HAP-1 (cell line): ENCODE measurements around the gene FNBP1.
"Not testable (repeated sequence)": the region's sequence is repeated elsewhere in the genome, so short reads cannot be mapped to it uniquely, and the experiment has no call there.

Source experiments
- DNase-seq, 2 experiments: peaks; one replicate each; pipeline ENCODE4 v3.0.0-alpha.2; 2016 to 2020; ENCODE audit warnings: low spot score in 2 of 2
- H3K27me3 ChIP-seq: fragments of 250-450 bp; sonication (Bioruptor Pico); 2 replicates; pipeline ENCODE4 v1.5.1; 2020; ENCODE audit warnings: low read depth, mild to moderate bottlenecking, moderate library complexity
- H3K36me3 ChIP-seq: fragments of 250-450 bp; sonication (Bioruptor Pico); replicated peaks from 2 replicates; pipeline ENCODE4 v1.5.1; 2020; ENCODE audit warnings: mild to moderate bottlenecking
- H3K4me1 ChIP-seq: fragments of 250-450 bp; sonication (Bioruptor Pico); 2 replicates; pipeline ENCODE4 v1.5.1; 2020; ENCODE audit warnings: mild to moderate bottlenecking
- H3K4me3 ChIP-seq: fragments of 250-450 bp; sonication (Bioruptor Pico); 2 replicates; pipeline ENCODE4 v1.5.1; 2020; ENCODE audit warnings: mild to moderate bottlenecking, moderate library complexity
- H3K9me3 ChIP-seq: fragments of 250-450 bp; sonication (Bioruptor Pico); 2 replicates; pipeline ENCODE4 v1.5.1; 2020; ENCODE audit warnings: mild to moderate bottlenecking, moderate library complexity
- in situ Hi-C: fragments of 300-500 bp; cut with MboI; formaldehyde crosslinking; loops from 3 replicates; pipeline ENCODE4 v1.14.3; 2020; ENCODE audit warnings: low sequenced_read_pairs, inconsistent platforms, mixed read lengths

The FNBP1 gene

DNA sequence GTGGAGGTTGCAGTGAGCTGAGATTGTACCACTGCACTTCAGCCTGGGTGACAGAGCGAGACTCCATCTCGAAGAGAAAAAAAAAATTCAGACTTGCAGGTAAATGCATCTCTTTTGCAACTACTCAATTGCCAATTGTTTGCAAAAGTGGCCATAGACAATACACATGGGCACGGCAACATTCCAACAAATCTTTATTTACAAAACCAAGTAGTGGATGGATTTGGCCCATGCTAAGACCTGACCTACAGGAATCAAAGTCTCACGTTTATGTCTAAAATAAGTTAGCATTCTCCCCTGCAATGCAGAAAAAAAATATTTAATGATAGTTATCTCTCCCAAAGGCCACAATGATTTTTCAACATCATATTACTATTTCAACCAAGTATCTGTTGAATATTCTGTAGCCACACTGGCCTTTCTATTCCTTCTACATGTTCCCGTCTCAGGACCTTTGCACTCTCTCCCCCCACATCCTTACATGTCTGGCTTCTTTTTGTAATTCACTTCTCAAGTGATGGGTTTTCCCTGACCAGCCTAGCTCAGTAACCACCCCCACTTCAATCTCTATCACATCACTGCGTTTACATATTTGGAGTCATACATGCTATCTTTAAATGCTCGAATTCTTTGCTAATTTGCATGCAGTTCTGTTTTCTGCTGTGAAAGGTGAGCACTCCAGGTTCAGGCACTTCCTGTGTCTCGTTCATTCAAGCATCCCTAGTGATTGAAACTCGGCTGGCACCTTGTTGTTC is 54.2 kb downstream of the FNBP1 start:
- DNase-seq = no peak
- Histone ChIP-seq H3K9me3 (no peaks in the 10 kb centered on the region), H3K27me3 (no peaks in the 10 kb centered on the region), H3K4me1 (no peaks in the 10 kb centered on the region), H3K4me3 (no peak overlapping the region), H3K36me3 (no peaks in the 10 kb centered on the region)
- in situ Hi-C loops = no loop called here

DNA sequence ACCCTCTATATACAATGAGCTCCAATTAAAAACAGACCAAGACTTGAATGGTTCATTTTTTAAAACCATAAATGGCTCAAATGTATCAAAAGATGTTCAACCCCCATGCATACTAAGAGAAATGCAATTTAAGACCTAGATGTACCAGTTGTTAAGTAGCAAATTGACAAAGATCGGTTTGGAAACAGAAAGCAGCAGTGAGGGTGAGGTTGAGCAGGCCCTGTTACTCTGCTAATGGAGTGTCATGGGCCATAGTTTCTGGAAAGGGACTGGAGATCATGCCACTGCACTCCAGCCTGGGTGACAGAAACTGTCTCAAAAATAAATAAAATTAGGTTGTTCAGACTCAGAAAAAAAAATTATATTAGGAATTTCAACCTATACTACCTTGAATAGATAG is 55.0 kb downstream of the FNBP1 start:
- no peaks in the 10 kb centered on the region for H3K9me3 ChIP-seq
- H3K27me3 ChIP-seq = no peaks in the 10 kb centered on the region
- DNase-seq = no peak
- H3K4me1 ChIP-seq = no peaks in the 10 kb centered on the region
- H3K4me3 ChIP-seq = no peak overlapping the region
- in situ Hi-C loops = no loop called here
- no peaks in the 10 kb centered on the region for H3K36me3 ChIP-seq

DNA sequence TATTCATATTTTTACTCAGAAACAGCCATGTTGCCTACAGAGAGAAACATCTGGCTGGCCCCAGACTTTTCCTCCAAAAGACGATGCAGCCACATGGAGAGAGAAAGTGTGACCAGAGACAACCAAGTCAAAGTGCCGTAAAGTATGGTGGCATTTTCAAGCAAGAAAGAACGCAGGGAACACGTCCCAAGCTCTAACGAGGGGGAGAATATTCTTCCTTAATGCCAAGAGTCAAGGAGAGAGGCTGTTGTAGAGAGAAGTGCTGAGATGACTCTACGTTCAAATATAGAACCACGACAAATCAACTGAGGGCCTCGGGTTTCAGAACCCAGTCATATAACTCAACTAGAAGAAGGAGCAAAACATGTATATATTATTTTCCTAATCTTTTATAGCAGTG is 55.9 kb downstream of the FNBP1 start:
- in situ Hi-C loops = no loop called here
- H3K4me1 ChIP-seq = no peaks in the 10 kb centered on the region
- no peak for DNase-seq
- no peaks in the 10 kb centered on the region for H3K9me3 ChIP-seq
- no peak overlapping the region for H3K4me3 ChIP-seq
- no peaks in the 10 kb centered on the region for H3K27me3 ChIP-seq
- no peaks in the 10 kb centered on the region for H3K36me3 ChIP-seq

DNA sequence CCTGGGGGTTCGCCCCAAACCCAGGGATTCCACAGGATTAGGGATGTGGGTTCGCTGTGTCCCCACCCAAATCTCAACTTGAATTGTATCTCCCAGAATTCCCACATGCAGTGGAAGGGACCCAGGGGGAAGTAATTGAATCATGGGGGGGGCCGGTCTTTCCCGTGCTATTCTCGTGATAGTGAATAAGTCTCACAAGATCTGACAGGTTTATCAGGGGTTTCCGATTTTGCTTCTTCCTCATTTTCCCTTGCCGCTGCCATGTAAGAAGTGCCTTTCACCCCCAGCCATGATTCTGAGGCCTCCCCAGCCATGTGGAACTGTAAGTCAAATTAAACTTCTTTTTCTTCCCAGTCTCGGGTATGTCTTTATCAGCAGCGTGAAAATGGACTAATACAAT is 58.4 kb downstream of the FNBP1 start:
- H3K9me3 ChIP-seq, in situ Hi-C loops, H3K27me3 ChIP-seq, H3K4me3 ChIP-seq, H3K36me3 ChIP-seq, H3K4me1 ChIP-seq, DNase-seq: not testable (repeated sequence)

DNA sequence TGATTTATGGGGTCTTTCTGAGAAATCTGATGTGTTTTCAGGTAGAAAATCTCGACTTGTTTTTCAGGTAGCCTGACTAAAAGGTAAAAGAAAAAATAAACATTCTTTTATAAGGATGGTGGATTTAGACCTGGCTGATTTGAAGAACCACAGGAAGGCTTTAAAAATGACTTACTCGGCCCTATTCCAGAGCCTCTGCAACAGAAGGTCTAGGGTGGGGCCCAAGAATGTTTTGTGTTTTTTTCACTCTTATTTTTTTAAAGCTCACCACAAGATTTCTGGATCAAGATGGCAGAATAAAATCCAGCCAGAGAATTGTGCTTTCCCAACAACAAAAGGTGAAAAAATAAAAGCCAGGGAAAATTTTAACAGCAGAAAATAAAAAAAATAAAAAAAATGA is 59.1 kb downstream of the FNBP1 start:
- Histone ChIP-seq H3K4me1 (no peaks in the 10 kb centered on the region), H3K9me3 (no peaks in the 10 kb centered on the region), H3K27me3 (no peaks in the 10 kb centered on the region), H3K36me3 (no peaks in the 10 kb centered on the region), H3K4me3 (no peak overlapping the region)
- in situ Hi-C loops = no loop called here
- DNase-seq = no peak

DNA sequence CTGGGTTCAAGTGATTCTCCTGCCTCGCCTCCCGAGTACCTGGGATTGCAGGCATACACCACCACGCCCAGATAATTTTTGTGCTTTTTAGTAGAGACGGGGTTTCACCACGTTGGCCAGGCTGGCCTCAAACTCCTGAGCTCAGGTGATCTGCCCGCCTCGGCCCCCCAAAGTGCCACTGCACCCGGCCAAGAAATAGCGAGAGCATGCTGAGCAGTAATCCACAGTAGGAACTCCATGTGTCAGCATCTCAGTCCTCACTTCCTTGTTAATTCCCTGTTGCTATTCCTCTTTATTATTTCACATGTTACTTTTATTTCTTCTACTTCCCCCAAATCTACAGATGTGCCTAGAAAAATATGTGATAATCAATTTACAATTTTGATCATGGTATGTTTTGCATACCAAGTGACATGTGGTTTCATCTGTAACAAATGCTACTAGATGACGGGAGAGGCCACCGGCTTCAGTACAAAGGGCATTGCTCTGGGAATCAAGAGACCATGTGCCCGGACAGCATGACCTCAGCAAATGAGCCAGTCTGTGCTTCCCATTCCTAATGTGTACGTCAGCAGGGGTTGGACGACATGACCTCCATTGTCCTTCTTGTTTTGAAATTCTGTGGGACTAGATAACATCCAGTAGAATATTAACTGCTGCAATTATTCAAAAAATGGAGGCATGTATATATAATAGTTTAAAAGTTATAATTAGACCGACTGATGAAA is 61.6 kb downstream of the FNBP1 start:
- no peak overlapping the region for H3K4me3 ChIP-seq
- in situ Hi-C loops = no loop called here
- no peak for DNase-seq
- H3K27me3 ChIP-seq = no peaks in the 10 kb centered on the region
- peaks cover 8% of the 10 kb centered on the region for H3K36me3 ChIP-seq
- no peaks in the 10 kb centered on the region for H3K9me3 ChIP-seq
- H3K4me1 ChIP-seq = no peaks in the 10 kb centered on the region

DNA sequence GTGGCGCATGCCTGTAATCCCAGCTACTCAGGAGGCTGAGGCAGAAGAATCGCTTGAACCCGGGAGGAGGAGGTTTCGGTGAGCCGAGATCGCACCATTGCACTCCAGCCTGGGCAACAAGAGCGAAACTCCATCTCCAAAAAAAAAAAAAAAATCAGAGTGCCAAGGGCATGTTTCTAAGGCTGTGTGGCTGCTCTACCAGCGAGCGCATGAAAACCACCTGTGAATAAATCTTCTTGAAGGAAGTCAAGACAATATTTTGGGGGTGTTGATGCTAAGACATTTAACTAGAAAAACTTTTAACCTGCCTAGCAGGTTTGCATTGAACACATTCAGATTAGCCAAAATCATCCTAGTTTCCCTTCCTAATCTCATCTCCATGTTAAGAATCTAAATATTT is 62.8 kb downstream of the FNBP1 start:
- H3K4me3 ChIP-seq, DNase-seq, in situ Hi-C loops, H3K4me1 ChIP-seq, H3K9me3 ChIP-seq, H3K27me3 ChIP-seq: not testable (repeated sequence)
- H3K36me3 ChIP-seq = peaks cover 15% of the 10 kb centered on the region

DNA sequence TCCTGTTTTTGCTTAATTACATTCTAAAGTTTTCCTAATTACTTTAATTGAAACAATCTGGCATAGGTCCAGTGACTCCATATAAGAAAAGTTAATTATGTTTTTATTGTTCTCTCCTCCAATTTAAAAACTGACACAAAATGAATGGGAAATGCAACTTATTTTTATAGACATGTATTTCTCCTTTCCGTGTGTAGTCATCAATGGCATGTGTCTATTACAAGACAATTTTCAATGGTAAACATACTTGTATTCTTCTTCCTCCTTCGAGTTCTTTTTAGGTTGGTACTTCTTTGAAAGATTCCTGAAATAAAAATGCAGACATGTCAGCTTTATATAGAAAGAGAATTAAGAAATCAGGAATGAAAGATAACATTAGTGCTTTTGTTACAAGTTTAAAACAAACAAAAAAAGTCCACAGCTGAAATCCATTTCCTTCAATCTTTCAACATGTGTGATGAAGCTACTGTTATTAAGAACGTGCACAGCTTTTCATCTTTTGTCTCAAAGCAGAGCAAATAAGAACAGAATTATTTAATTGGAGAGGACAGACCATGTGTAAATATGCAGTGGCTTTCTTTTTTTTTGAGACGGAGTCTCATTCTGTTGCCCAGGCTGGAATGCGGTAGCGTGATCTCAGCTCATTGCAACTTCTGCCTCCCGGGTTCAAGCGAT is 63.8 kb downstream of the FNBP1 start:
- in situ Hi-C loops = no loop called here
- no peaks in the 10 kb centered on the region for H3K9me3 ChIP-seq
- H3K4me1 ChIP-seq = no peaks in the 10 kb centered on the region
- H3K36me3 ChIP-seq = peaks cover 16% of the 10 kb centered on the region
- no peak overlapping the region for H3K4me3 ChIP-seq
- DNase-seq = no peak
- H3K27me3 ChIP-seq = no peaks in the 10 kb centered on the region

DNA sequence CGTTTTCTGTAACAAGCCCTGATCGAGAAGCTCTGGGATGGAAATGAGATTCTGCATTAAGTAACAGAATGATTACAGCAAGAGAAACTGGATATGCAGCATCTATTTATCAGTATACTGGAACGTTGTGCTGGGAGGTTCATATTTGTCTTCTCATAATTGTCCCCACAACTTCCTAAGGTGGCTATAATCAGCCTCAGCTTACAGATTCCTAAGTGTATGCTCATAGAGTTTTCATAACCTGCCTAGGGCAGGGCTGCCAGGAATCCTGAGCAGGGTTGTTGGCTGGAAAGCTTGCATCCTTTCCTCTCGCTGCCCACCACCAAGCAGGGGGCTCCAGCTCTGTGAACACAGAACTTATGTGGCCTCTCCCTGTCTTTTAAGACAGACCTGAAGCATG is 70.2 kb downstream of the FNBP1 start:
- H3K4me3 ChIP-seq = no peak overlapping the region
- in situ Hi-C loops = no loop called here
- no peaks in the 10 kb centered on the region for H3K27me3 ChIP-seq
- no peaks in the 10 kb centered on the region for H3K9me3 ChIP-seq
- no peak for DNase-seq
- no peaks in the 10 kb centered on the region for H3K4me1 ChIP-seq
- peaks cover 16% of the 10 kb centered on the region for H3K36me3 ChIP-seq

DNA sequence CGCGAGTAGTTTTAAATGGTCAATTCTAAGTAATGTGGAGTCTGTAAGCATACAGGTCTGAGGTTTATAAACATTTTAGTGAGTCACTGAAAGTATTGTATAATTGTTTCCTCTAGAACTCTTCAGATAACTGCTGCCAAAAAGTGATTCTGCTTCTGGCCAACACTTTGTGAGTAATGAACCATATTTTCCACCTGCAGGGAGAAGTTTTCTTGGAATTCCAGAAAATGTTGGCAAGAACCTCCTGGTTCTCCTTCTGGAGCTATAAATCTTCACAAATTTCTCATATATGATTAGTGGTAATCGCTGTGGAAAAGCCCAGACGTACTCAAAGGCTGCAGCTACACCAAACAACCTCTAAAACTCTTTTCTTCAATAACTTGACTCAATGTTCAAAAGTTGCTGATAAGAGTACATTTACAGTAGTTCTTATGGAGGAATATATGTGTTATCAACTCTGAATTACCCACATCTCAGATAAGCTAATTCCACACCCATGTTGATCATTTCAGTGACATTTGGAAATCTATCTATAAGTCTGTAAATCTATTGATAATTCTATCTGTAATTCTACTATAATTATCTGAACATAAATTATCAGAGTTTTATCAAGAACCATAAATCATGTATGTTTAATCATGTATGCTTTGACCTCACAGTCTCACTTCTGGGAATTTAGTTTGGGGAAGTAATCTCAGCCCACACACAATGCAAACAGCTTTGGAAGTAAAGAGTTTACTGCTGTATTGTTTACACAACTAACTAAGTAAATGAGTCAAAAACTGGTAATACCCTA is 74.1 kb downstream of the FNBP1 start:
- no peaks in the 10 kb centered on the region for H3K9me3 ChIP-seq
- in situ Hi-C loops = no loop called here
- peaks cover 4% of the 10 kb centered on the region for H3K36me3 ChIP-seq
- no peaks in the 10 kb centered on the region for H3K27me3 ChIP-seq
- DNase-seq = no peak
- H3K4me1 ChIP-seq = peaks cover 12% of the 10 kb centered on the region
- H3K4me3 ChIP-seq = no peak overlapping the region

DNA sequence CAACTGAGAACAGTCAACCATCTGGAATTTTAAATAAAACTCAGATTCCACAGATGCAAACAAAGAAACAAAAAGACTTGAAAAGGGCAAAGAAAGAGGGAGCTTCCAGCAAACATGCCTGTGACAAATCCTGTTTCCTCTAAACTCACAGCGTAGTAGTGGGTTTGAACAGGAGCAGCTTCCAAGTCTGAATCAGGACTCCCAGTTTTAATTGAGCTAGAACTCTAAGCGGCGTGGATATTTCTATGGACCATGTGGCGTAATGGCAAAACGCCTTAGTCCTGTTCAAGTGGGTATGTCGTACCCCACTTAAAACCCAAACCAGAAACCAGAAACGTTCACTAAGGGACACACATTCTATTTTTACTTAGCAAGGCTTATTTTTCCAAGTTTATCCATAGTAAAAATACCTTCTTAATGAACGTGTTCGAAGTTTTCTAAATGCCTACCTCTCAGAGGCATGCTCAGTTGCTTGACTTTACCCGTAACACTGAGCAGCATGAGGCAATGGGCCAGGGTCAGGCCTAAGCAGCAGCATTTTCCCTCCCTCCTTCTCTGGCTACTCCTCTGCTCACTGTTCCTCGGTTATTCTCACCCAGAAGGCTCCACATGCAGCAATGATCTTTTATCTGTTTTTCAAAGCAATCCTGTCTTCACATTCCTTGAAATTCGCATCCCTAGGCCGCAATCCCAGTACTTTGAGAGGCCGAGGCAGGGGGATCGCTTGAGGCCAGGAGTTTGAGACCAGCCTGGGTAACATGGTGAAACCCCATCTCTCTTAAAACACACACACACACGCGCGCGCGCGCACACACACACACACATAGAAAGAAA is 77.9 kb downstream of the FNBP1 start:
- no peaks in the 10 kb centered on the region for H3K9me3 ChIP-seq
- no peaks in the 10 kb centered on the region for H3K27me3 ChIP-seq
- no peak for DNase-seq
- H3K36me3 ChIP-seq = no peaks in the 10 kb centered on the region
- peaks cover 15% of the 10 kb centered on the region for H3K4me1 ChIP-seq
- in situ Hi-C loops = no loop called here
- no peak overlapping the region for H3K4me3 ChIP-seq

DNA sequence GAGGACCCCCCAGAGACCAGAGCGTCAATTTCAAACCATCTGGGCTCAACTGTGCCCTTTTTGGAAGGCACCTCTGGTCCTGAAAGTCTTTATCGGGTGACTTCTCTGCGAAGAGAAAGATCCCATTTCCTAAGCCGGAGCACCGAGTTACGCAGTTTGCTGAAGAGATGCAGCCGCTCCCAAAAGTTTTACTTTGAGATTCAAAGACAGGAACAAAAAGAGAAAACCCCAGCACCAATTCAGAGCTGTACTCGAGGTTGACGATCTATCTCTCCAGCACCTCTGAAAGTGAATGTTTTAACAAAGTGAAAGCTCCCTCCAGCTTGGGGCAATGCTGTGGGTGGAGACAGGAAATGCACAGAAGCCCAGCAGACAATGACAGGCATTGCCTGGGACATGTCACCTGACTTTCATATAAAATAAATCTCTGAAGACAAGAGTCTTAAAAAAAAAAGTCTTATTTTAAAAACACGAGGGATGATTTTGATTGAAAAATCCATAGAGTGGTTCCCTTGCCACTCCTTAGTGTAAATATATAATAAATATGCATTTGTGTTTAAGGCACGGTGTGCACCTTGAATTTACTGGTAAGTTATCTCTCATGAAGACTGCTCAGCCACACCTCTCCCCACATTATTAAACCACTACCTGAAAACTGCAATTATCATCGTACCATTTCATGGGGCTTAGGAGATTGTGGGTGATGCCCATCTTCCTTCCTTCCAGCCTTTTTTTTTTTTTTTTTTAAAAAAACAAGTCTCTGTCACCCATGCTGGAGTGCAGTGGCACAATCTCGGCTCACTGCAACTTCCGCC is 79.9 kb downstream of the FNBP1 start:
- in situ Hi-C loops = no loop called here

More for the DNA sequence above, 79.9 kb downstream of the FNBP1 start:
- no peaks in the 10 kb centered on the region for H3K36me3 ChIP-seq
- H3K4me3 ChIP-seq = peak overlapping the region; percentile 9; the same call in 1 of the 2 replicates
- DNase-seq = peak; percentile 38 to 41
- no peaks in the 10 kb centered on the region for H3K27me3 ChIP-seq
- H3K9me3 ChIP-seq = no peaks in the 10 kb centered on the region
- H3K4me1 ChIP-seq = peaks cover 15% of the 10 kb centered on the region
